GM06990 (cell line): ENCODE results near the gene EFNA3.

Experiments
- DNase-seq: peaks from one replicate; pipeline ENCODE4 v3.0.0-alpha.2; 2011; ENCODE audit not compliant: insufficient read length; ENCODE audit errors: extremely low read depth
- H3K27me3 ChIP-seq: replicated peaks from 2 replicates; pipeline ENCODE4 v1.6.0; 2011; ENCODE audit warnings: low read length; ENCODE audit not compliant: control insufficient read depth, insufficient read depth
- H3K36me3 ChIP-seq: 2 replicates; pipeline ENCODE4 v1.5.1; 2011; ENCODE audit warnings: low read length; ENCODE audit not compliant: control insufficient read depth, insufficient read depth
- H3K4me3 ChIP-seq: replicated peaks from 2 replicates; pipeline ENCODE4 v1.5.1; 2011; ENCODE audit warnings: low read depth, mild to moderate bottlenecking, control low read depth, low read length
- TF ChIP-seq, protein P1 (sequence below): IDR thresholded peaks from 2 replicates; pipeline ENCODE4 v1.5.1; 2011; ENCODE audit warnings: low read length, control low read depth, mild to moderate bottlenecking, inconsistent platforms; ENCODE audit not compliant: insufficient read depth, poor library complexity, severe bottlenecking

Gene EFNA3

DNA sequence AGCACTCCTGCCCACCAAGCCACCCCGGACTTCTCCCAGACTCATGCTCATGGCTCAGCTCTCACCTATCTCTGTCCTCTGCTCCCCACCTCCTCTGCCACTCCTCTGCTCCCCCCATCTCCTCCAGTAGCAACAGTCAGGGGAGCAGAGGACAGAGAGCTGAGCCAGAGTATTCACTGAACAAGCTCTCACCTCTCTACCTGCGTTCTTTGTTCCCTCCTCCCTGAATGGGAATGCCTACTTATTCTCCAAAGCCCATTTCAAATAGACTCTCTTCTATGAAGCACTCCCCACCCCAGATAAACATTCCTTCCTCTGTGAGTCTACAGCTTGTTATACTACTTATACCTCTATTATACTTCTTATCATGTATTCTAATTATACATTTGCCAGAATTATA lies 42.6 kb downstream of the EFNA3 start:
- DNase-seq: no peak
- no peaks in the 10 kb centered on the region for H3K36me3 ChIP-seq
- H3K27me3 ChIP-seq: no peaks in the 10 kb centered on the region; the same call in 1 of the 2 replicates
- H3K4me3 ChIP-seq: no peak overlapping the region
- TF ChIP-seq, protein P1, sequence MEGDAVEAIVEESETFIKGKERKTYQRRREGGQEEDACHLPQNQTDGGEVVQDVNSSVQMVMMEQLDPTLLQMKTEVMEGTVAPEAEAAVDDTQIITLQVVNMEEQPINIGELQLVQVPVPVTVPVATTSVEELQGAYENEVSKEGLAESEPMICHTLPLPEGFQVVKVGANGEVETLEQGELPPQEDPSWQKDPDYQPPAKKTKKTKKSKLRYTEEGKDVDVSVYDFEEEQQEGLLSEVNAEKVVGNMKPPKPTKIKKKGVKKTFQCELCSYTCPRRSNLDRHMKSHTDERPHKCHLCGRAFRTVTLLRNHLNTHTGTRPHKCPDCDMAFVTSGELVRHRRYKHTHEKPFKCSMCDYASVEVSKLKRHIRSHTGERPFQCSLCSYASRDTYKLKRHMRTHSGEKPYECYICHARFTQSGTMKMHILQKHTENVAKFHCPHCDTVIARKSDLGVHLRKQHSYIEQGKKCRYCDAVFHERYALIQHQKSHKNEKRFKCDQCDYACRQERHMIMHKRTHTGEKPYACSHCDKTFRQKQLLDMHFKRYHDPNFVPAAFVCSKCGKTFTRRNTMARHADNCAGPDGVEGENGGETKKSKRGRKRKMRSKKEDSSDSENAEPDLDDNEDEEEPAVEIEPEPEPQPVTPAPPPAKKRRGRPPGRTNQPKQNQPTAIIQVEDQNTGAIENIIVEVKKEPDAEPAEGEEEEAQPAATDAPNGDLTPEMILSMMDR: no peak

DNA sequence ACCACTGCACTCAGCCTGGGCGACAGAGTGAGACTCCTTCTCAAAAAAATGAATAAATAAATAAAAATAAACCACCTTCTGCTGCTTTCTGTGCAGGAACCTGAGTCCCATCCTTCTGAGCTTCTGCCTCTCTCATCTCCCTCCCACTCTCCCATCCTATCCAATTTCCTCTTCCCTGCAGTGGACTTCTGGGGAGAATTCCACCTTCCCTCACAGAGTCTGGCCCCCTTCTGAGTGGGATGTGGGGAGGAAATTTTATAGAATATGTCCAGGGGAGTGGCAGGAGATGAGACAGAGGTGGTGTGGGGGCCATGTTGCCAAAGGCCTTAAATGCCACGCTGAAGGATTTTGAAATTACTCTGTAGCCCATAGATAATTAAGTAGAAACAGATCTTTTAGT lies 43.7 kb downstream of the EFNA3 start:
- no peaks in the 10 kb centered on the region for H3K36me3 ChIP-seq
- TF ChIP-seq, protein P1: no peak
- DNase-seq: no peak
- H3K27me3 ChIP-seq: no peaks in the 10 kb centered on the region; the same call in 1 of the 2 replicates
- H3K4me3 ChIP-seq: no peak overlapping the region

DNA sequence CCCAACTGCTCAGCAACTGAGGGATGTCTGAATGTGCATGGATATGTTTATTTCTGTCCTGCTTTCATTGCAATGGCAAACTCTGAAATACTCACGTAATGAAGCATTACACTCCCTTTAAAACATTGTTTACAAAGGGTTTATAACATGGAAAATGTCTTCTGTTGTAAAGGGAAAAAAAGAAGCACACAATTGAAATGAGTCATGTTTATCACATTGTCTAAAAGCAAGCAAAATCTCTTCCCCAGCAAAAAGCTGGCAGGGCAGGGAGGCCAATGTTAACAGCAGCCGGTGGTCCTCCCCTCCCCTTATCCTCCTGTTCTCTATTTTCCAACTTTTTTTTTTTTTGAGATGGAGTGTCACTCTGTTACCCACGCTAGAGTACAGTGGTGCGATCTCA lies 45.2 kb downstream of the EFNA3 start:
- H3K4me3 ChIP-seq: no peak overlapping the region
- TF ChIP-seq, protein P1: no peak
- no peaks in the 10 kb centered on the region; the same call in 1 of the 2 replicates for H3K27me3 ChIP-seq
- H3K36me3 ChIP-seq: no peaks in the 10 kb centered on the region
- no peak for DNase-seq

DNA sequence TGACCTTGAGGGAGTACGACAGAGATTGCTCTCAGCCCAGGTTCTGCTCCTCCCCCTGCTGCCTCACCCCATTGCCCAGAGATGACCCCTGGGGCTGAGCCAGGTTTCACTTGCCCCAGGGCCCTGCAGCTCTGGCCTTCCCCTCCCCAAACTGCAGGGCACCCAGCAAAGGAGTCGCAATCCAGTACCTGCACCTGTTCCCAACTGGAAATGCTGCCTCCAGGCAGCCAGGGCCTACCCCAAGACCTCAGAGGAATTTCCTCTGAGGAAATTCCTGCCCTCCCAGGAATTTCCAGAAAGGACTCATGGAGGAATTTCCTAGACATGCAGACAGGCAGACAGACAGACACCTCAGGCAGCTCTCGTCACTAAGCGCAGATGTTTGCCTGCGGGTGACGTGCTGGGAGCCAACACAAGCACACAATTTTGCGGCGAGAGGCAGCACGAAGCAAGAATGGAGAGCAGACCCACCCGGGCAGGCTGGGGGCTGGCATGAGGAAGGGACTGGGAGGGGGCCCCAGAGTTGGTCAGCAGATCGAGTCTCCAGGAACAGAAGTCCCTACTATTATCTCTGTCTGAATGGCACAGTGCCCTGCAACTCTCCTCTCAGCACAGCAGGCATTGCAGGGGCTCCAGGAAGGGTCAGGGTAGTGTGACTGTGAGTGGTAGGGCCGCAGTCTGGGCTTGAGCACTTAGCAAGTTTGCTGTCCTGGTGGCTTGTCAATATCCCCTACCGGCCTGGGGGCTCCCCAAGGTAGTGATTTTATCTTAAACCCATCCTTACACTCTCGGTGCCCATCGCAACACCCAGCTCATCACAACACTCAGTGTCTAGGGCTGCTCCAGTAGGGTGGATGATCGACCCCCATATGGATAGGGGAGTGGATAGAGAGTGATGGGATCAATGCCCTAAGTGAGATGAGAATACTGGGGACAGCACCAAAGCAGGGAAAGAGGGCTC lies 46.1 kb downstream of the EFNA3 start:
- Histone ChIP-seq H3K27me3 (no peaks in the 10 kb centered on the region; the same call in 1 of the 2 replicates), H3K4me3 (no peak overlapping the region), H3K36me3 (no peaks in the 10 kb centered on the region)
- TF ChIP-seq, protein P1: no peak
- DNase-seq: no peak

DNA sequence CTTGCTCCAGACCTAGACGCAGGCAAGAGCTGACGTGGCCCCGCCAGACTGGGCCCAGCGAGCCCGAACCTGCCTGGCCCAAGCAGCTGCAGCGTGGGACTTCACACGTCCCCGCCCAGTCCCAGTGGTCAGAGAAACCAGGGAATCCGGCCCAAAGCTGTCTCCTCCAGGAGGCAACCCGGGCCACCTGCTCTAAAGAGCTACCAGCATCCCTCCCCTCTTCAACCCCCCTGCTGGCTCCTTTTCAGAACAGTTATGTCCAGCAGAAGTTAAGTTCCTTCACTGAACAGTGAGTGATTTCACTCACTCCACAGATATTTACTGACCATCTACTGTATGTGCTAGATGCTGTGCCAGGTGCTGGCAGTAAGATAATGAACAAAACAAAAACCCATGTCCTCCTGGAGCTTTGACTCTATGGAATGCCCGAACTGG lies 46.9 kb downstream of the EFNA3 start:
- Histone ChIP-seq H3K27me3 (no peaks in the 10 kb centered on the region; the same call in 1 of the 2 replicates), H3K36me3 (no peaks in the 10 kb centered on the region), H3K4me3 (no peak overlapping the region)
- TF ChIP-seq, protein P1: no peak
- DNase-seq: no peak
